Glomerular endothelial cell (primary cell): Measurements from ENCODE around the gene RPS2. TPM values are rescaled to one million over a fixed set of nuclear protein-coding genes. Genes with fewer than 3 reads are reported as not detected.

ENCODE experiments used
- DNase-seq: peaks from one replicate; pipeline ENCODE4 v3.0.0-alpha.2; 2011; ENCODE audit warnings: low read depth, low spot score; ENCODE audit errors: extremely low read depth
- total RNA-seq: library from RNA; depleted of rRNA; stranded (reverse); fragments of >200 nt; gene quantifications from 2 replicates; pipeline ENCODE4 v1.2.3, GENCODE V29; 2015

The RPS2 gene
- total RNA-seq, 1 donor from 2014 or later: 2,366 TPM

DNA sequence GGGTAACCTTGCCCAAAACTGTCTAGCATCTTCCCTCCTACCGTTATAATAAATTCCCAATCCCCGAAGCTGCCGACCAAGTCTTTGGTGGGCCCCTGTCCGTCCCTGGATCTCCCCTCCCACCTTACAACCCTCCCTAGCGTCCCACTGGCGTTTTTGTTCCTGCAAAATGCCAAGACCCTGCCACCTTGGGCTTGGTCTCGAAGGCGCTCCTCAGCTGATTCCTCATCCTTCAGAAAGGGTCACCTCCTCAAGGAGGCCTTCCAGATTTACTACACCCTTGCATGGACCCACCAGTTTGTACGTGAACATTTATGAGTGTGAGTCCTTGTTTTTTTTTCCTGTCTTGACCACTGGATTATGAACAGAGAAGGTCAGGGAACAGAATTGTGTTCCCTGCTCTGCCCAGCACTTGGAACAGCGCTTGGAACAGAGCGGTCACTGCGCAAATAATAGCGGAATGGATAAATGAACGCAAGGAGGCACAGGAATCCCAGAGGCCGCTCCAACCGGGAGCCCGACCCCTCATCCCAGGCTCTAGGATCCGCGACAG lies 18.4 kb upstream of the RPS2 start:
- no peak for DNase-seq

DNA sequence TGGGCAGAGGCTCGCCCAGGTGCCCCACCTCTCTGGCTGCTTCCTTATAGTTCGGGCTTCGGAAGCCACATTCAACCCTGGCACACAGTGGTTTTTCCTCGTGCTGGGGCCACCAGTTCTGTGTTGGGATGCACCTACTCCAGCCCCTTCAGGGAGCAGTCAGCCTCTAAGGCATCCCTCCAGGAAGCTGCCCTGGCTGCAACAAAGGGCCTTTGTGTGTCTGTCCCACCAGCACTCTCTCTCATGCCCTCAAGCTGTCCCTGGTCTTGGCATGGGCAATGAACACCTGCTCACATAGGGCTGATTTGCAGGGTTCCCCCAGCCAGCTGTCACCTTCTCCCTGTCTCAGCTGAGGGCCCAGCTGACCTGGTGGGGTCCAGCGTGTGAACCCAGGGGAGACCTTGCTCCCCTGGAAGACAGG lies 17.4 kb upstream of the RPS2 start:
- no peak for DNase-seq

DNA sequence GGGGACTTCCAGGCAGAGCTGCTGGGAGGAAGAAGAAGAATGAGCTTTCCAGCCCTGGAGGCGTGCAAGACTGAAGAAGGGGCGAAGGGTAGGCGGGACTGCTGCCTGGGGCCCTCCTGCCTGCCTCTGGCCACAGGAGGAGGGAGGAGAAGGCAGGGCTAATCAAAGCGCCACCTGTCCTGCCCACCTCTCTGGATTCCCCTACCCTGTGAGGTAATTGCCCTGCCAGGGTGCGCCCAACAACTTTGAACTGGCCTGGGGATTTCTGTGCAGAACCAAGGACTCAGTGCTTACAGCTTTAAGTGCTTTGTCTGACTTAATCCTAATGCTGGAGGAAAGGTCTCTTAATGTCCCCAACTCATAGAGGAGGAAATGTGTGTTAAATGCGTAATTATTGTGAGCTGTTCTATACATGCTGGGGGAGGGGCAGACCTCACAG lies 16.8 kb upstream of the RPS2 start, which contains the start of gene NOXO1:
TSS of gene NOXO1 (minus strand) at position 72 of the 439 bp plus-strand sequence. CDS start 290 bp downstream, outside the sequence.
- no peak for DNase-seq

DNA sequence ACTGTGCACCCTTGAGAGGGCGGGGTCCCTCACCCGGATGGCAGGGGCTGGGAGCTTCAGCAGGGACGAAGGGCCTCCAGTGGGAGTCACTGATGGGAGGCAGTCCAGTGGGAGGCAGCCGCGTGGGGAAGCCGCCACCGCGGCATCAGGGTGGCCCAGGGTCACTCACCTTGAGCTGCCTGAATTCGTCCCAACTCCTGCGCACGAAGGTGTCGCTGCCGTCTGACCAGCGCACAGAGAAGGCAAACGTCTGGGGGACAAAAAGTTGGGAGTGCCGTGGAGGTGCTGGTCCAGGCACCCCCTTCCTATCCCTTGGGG lies 16.1 kb upstream of the RPS2 start:
- DNase-seq: no peak

DNA sequence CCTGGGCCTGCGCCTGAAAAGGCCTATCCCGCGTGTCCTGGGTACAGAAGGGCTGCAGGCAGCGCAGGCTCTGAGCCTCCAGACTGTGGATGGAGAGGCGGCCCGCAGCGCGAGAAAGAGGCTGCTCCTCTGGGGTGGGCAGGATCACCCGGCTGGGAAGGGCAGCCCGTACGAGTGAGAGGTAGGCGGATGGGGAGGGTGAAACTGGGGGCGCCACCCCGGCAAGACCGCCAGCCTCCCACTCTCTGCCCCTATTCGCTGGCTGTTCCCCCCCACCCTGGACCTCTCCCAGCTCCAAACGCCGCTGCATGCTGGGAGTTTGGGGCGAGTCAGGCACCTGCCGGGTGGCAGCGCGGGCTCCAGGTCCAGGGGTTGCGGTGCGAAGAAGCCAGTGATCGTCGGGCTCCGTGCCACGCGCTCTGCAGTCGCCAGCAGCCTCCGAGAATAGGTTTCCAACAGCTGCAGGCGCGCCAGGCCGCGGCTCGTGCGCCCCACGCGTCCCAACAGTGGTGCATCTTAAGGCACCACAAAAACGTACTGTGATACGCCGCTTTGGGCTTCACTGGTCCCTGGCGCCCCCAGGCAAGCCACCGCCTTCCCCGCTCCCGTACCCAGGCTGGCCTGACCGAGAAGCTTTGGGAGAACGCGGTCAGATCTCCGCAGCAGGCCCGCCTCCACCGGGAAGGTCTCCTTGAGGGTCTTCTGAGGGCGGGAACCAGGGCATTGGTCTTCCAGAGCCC lies 15.6 kb upstream of the RPS2 start:
- DNase-seq: no peak

DNA sequence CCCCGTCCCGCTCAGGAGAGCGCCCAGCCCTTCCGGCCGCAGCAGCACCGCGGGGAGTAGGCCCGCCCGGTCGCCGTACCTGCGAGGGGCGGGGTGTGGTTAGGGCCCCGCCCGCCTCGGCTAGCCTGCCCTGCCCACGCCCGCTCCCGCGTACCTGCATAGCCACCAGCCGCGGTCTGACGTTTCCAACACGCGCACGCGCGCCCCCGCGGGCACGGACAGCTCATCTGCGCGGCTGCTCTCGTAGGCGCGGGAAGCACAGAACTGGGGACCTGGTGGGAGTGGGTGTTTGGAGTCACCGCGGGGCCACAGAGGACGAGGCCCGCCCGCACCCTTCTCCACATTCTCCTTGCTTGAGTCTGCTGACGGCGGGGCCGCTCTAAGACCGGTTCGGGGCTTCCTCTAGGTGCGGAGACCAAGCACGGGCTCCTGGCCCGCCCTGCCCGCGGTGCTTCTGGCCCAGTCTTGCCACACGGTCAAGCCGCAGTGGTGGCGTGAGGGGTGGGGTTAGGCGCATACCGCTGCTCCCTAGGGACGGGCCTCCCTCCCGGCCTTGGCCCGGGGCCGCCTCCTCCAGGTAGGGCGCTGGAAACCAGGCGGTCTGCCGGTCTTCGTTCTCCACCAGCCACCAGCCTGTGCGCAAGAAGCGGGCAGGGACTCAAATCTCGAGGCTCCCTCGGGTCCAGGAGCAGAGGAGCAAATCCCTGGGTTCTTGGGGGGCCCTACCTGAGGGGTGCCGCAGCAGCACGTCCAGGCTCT lies 14.8 kb upstream of the RPS2 start:
- DNase-seq: no peak

DNA sequence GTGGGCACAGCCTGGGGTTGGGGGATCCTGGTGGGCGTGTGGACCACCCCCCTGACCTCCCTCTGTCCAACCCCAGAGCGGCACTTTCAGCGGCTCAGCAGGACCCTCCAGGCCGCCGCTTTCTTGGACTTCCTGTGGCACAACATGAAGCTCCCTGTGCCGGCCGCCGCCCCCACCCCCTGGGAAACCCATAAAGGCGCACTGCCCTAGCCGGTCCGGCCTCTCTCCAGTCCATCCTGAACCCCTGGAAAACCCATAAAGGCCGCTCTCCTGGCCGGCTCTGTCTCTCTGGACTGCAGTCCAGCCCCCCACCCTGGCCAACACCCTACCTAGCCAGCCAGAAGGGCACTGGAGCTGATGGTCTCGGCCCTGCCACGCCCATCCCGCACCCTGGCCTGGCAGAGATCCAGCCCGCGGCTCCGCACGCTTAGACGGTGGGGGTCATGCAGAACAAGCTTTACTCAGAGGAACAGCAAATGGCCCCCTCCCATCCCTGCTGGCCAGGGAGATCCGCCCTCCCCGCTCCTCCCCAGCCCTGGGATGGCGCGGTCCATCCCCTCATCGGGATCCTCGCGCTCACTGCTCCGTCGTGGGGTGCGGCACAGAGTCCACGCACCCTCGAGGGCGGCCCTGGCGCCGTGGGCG lies 14.0 kb upstream of the RPS2 start:
- no peak for DNase-seq

DNA sequence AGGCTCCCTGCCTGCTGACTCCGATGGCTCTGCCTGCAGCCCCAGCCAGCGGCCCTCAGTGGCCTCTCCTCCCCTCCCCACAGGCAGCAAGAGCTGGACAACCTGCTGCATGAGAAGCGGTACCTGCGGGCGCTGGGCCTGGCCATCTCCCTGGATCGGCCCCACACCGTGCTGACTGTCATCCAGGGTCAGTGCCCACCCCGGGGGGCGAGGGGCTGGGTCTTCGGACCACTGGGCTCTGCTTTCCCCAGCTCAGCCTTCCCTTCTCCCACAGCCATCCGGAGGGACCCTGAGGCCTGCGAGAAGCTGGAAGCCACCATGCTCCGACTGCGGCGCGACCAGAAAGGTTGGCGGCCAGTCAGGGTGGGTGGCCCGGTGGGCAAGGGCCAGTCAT lies 13.2 kb upstream of the RPS2 start:
- no peak for DNase-seq

DNA sequence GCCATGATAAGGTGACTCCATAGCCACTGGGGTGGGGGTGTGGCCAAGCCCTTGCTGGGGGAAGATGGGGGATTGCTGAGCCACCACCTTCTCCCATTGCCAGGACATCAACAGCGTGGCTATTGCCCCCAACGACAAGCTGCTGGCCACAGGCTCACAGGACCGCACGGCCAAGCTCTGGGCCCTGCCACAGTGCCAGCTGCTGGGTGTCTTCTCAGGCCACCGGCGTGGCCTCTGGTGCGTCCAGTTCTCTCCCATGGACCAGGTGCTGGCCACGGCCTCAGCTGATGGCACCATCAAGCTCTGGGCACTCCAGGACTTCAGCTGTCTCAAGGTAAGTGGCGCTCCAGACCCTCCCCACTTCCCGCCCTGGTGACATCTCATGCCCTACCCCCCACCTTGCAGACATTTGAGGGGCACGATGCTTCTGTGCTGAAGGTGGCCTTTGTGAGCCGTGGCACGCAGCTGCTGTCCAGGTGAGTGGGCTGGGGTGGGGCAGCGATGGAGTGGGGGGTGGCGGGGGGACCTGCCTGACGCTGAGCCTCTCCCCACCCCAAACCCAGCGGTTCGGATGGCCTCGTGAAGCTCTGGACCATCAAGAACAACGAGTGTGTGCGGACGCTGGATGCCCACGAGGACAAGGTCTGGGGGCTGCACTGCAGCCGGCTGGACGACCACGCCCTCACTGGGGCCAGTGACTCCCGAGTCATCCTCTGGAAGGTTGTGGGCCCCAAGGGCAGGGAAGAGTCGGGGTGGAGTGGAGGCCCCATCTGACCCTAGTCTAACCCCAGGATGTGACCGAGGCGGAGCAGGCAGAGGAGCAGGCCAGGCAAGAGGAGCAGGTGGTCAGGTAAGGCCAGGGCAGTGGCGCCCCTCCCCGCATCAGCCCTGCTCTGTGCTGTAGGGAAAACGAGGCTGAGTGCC lies 12.6 kb upstream of the RPS2 start:
- DNase-seq: no peak

DNA sequence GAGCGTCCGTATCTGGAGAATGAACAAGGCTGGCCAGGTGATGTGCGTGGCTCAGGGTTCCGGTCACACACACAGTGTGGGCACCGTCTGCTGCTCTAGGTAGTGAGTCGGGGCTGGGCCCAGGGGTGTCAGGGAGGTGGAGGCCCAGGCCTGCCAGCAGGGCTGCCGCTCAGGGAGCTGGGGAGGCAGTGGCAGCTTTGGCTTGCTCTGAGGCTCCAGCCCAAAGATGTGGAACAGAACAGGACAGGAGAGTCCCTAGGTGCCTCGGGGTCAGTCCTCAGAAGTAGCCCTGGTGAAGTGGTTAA lies 11.5 kb upstream of the RPS2 start:
- no peak for DNase-seq

DNA sequence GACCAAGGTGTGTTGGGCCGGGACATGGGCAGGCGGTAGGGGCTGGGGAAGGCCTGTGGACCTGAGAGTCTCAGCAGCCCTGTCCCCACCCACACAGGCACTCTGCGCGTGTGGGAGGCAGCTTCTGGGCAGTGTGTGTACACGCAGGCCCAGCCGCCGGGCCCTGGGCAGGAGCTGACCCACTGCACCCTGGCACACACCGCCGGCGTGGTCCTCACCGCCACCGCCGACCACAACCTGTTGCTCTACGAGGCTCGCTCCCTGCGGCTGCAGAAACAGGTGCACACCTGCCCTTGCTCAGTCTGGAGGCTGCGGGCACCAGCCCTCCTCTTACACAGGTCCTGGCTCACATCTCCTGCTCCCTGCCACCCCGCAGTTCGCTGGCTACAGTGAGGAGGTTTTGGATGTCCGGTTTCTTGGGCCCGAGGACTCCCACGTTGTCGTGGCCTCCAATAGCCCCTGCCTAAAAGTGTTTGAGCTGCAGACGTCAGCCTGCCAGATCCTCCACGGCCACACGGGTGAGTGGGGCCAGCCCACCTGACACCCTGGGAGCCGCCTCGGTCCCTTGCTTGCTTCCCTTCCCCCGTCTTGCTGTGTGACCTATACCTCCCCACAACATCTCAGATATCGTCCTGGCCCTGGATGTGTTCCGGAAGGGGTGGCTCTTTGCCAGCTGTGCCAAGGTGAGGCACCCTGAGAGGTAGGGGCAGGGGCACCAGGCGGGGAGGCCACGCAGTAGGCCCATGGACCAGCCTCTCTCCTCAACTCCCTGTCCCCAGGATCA lies 11.0 kb upstream of the RPS2 start:
- DNase-seq: no peak

DNA sequence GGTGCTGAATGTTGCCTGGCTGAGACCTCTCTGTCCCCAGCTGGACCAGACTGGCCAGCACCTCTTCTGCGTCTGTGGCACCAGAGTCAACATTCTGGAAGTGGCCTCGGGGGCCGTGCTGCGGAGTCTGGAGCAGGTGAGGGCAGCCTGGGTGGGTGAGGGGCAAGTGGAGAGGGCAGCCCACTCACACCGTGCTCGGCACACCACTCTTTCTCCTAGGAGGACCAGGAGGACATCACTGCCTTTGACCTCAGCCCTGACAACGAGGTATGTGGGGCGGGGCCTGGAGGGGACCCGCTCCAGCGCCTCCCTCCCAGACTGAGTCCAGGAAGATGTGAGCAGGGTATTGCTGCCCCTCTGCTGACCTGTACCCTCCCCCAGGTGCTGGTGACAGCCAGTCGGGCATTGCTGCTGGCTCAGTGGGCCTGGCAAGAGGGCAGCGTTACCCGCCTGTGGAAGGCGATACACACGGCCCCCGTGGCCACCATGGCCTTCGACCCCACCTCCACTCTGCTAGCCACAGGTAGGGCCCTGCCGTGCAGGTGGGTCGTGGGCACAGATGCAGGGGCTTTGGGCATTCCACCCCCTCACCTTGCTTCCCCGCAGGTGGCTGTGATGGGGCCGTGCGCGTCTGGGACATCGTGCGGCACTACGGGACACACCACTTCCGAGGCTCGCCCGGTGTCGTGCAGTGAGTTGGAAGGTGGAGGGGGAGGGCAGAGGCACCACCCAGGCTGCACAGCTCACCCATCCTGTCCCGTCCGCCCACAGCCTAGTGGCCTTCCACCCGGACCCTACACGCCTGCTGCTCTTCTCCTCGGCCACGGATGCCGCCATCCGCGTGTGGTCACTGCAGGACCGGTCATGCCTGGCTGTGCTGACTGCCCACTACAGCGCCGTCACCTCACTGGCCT lies 9.8 kb upstream of the RPS2 start:
- no peak for DNase-seq

DNA sequence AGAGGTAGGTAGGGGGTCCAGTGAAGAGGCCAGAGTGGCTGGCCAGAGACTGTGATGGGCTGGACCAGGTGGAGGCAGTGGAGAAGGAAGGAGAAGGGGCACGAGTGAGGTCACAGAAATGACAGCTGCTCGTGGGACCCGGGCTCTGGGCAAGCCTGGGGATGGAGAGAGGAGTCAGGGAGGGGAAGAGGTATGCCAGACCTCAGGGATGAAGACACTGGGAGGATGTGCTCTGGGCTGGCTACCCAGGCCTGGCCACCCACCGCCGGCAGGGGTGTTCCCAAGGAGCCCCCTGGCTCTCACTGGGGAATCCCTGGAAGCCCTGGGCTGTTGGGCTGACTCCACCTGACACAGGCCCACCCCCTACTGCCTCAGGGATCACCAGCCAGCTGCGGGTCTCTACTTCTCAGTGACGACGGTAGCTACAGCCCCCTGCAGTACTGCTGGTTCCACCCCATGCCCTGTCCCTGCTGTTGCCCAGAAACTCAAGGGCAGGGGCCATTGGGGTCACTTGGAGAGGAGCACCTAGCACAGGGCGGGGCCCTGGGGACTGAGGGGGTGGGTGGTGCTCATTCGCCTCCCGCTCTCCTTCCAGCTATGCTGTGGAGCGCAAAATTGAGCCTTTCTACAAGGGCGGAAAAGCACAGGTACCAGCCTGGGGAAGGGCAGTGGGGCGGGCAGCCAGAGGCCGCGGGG lies 9.0 kb upstream of the RPS2 start:
- no peak for DNase-seq

DNA sequence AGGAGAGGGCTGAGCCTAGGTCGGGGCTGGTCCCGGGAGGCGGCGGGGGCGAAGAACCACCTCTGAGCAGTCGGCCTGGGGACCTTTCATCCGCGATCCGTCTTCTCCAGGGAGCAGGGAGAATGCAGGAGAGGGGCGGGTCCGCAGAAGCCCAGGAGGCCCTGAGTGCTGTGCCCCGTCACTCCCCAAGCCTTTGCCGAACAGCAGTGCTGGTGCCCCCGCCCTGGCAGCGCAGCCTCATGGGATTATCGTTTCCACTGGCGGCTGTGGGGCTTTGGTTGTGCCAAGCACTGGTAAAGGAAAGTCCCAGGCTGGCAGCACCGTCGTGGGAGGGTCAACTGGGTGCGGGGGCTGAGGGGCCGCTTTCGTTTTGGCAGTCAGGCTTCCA lies 7.9 kb upstream of the RPS2 start:
- no peak for DNase-seq

DNA sequence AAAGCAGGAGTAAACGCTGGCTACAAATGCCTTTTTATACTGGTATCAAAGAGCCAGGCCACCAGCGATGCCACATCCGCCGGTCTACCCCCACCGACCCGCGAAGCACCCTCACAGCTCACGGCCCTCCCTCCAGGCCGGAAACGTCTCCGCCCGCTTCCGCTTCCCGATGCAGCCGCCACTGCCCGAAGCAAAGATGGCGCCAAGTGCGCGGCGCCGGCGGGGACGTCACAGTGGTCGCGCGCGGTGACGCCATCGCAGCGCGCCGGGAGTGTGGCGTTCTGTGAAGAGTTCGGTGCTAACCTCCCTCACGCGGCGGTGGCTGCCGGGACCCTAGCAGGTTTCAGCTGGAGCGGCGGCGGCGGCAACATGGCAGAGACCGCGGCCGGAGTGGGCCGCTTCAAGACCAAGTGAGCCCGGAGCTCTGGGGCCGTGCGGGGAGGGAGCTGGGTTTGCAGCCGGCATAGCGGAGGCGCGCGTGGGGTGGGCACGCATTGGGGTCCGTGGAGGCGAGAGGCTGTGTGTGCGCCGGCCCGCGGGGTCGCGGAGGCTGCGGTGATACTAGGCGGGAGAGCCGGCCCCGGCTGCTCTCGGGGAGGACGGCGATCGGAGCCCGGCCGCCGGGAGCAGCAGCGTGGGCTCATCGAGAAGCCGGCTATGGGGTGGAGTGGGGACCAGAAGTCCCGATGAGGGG lies 7.3 kb upstream of the RPS2 start, which contains the start of gene TBL3:
TSS of gene TBL3 (plus strand) at position 258 of the 694 bp plus-strand sequence. CDS start at position 370, 112 bp downstream.
- DNase-seq: no peak

DNA sequence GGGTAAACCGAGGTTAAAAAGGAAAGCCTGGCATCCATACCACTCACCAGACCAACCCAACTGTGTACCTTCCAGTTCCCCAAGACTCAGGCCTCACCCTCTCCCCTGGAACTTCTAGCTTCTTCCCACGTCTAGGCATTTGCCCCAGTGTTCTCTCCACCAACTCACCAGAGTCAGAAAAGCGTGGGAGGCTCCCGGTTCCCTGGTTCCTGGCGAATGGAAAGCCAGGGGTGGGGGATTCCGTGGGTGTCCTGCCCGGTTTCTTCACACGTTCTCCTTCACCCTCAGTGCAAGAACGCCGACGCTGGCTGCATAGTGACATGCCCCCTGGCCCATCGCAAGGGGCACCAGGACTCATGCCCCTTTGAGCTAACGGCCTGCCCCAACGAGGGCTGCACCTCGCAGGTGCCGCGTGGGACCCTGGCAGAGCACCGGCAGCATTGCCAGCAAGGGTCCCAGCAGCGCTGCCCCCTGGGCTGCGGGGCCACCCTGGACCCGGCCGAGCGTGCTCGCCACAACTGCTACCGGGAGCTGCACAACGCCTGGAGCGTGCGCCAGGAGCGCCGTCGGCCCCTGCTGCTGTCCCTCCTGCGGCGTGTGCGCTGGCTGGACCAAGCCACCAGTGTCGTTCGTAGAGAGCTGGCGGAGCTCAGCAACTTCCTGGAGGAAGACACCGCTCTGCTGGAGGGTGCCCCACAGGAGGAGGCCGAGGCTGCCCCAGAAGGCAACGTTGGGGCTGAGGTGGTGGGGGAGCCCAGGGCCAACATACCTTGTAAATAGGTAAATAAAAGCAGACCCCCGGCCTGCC lies 3.7 kb upstream of the RPS2 start:
- no peak for DNase-seq

DNA sequence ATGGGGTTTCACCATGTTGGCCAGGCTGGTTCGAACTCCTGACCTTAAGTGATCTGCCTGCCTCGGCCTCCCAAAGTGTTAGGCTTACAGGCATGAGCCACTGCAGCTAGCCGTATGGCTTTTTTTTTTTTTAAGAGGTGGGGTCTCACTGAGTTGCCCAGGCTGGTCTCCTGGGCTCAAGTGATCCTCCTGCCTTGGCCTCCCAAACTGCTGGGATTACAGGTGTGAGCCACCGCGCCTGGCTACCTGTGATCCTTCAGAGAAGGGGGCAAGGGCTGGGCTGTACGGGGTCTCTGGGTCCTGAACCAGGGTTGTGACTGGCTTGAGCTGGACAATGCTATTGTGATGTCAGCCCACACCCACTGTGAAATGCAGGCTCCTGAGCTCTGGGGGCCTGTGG lies 1.8 kb upstream of the RPS2 start, which contains the start of gene RNF151:
TSS of gene RNF151 (plus strand) at position 397 of the 400 bp plus-strand sequence. CDS start 26 bp downstream, outside the sequence.
- no peak for DNase-seq
